ENCODE data around the gene TEC. TPM values are rescaled to one million over a fixed set of nuclear protein-coding genes. Genes with fewer than 3 reads are reported as not detected.

Gene TEC
- total RNA-seq, 2 experiments from 2014 or later = 2.1 to 11.5 TPM

- TF ChIP-seq EZH2phosphoT487 (IDR thresholded peaks at IDR 0.05; ENCODE audit: borderline replicate concordance, low read depth, low read length) (no peak), CTCF (conservative IDR thresholded peaks at IDR 0.05; ENCODE audit: low read length) (peak; percentile 86)
- intact Hi-C loops (cut with micrococcal nuclease; ENCODE audit: unreplicated experiment) = loop anchor here (5.0 kb wide), 1 partner anchor 136 kb away; no protein-coding TSS in a partner anchor
Measured at GRCh38 chr4:48141048-48141447, 128.6 kb downstream of the TEC start.

GRCh38 chr4:48139691-48140090 is 129.9 kb downstream of the TEC start:
- H3K9me3 ChIP-seq (ENCODE audit: low read length) = no peaks in the 10 kb centered on the region
- peak overlapping the region; percentile 62 for H3K4me2 ChIP-seq (ENCODE audit: low read length)
- BruUV-seq (replicated peaks) = no TSS peak
- H4K20me1 ChIP-seq (ENCODE audit: insufficient read depth, low read length) = no peaks in the 10 kb centered on the region
- TF ChIP-seq EZH2phosphoT487 (IDR thresholded peaks at IDR 0.05; ENCODE audit: borderline replicate concordance, low read depth, low read length) (no peak), CTCF (conservative IDR thresholded peaks at IDR 0.05; ENCODE audit: low read length) (no peak)
- ChIA-PET POLR2A (interaction anchor here (0.7 to 1.2 kb wide), 4 partner anchors 12 to 270 kb away, joined by 3 to 6 read pairs (median 4); no protein-coding TSS in a partner anchor), CTCF (ENCODE audit: unreplicated experiment) (interaction anchor here (1.2 kb wide), 1 partner anchor 160 kb away, joined by 3 read pairs; no protein-coding TSS in a partner anchor)
- peak overlapping the region; percentile 51 for H2AFZ ChIP-seq (ENCODE audit: low read length)
- intact Hi-C loops (cut with micrococcal nuclease; ENCODE audit: unreplicated experiment) = loop anchor here (5.0 kb wide), 1 partner anchor 138 kb away; no protein-coding TSS in a partner anchor
- H3K79me2 ChIP-seq (ENCODE audit: insufficient read depth, low read depth, low read length) = no peaks in the 10 kb centered on the region
- H3K9me2 ChIP-seq (ENCODE audit: insufficient read depth, low read length) = no peaks in the 10 kb centered on the region
- no peaks in the 10 kb centered on the region for H3K36me3 ChIP-seq (ENCODE audit: insufficient read depth, low read length)
- no peak for DNase-seq (ENCODE audit: low spot score)
- H3K4me1 ChIP-seq (ENCODE audit: insufficient read depth, low read length, poor library complexity, severe bottlenecking) = peaks cover 34% of the 10 kb centered on the region
- peak overlapping the region; percentile 83 for H3K27ac ChIP-seq (ENCODE audit: low read depth, low read length, poor library complexity, severe bottlenecking)
- H3K4me3 ChIP-seq (ENCODE audit: low read depth, low read length, poor library complexity, severe bottlenecking) = peak overlapping the region; percentile 15

More at GRCh38 chr4:48141048-48141447, 128.6 kb downstream of the TEC start:
- Histone ChIP-seq H3K36me3 (ENCODE audit: insufficient read depth, low read length) (no peaks in the 10 kb centered on the region), H3K9me3 (ENCODE audit: low read length) (no peaks in the 10 kb centered on the region), H3K4me1 (ENCODE audit: insufficient read depth, low read length, poor library complexity, severe bottlenecking) (peaks cover 34% of the 10 kb centered on the region), H3K27ac (ENCODE audit: low read depth, low read length, poor library complexity, severe bottlenecking) (no peak overlapping the region), H4K20me1 (ENCODE audit: insufficient read depth, low read length) (no peaks in the 10 kb centered on the region), H3K9me2 (ENCODE audit: insufficient read depth, low read length) (no peaks in the 10 kb centered on the region), H3K4me3 (ENCODE audit: low read depth, low read length, poor library complexity, severe bottlenecking) (no peak overlapping the region), H2AFZ (ENCODE audit: low read length) (no peak overlapping the region), H3K4me2 (ENCODE audit: low read length) (no peak overlapping the region), H3K79me2 (ENCODE audit: insufficient read depth, low read depth, low read length) (no peaks in the 10 kb centered on the region)
- BruUV-seq (replicated peaks) = no TSS peak
- POLR2A ChIA-PET = no interaction called here
- DNase-seq (ENCODE audit: low spot score) = peak; percentile 69
- CTCF ChIA-PET (ENCODE audit: unreplicated experiment) = no interaction called here

GRCh38 chr4:48138936-48139335 is 130.7 kb downstream of the TEC start:
- H3K4me3 ChIP-seq (ENCODE audit: low read depth, low read length, poor library complexity, severe bottlenecking) = peak overlapping the region; percentile 15

More at GRCh38 chr4:48138936-48139335, 130.7 kb downstream of the TEC start:
- Histone ChIP-seq H3K9me3 (ENCODE audit: low read length) (no peaks in the 10 kb centered on the region), H3K4me1 (ENCODE audit: insufficient read depth, low read length, poor library complexity, severe bottlenecking) (peaks cover 34% of the 10 kb centered on the region), H3K27ac (ENCODE audit: low read depth, low read length, poor library complexity, severe bottlenecking) (peak overlapping the region; percentile 83), H3K9me2 (ENCODE audit: insufficient read depth, low read length) (no peaks in the 10 kb centered on the region), H4K20me1 (ENCODE audit: insufficient read depth, low read length) (no peaks in the 10 kb centered on the region), H2AFZ (ENCODE audit: low read length) (peak overlapping the region; percentile 51; the same call in 1 of the 2 replicates), H3K4me2 (ENCODE audit: low read length) (peak overlapping the region; percentile 62), H3K36me3 (ENCODE audit: insufficient read depth, low read length) (no peaks in the 10 kb centered on the region), H3K79me2 (ENCODE audit: insufficient read depth, low read depth, low read length) (no peaks in the 10 kb centered on the region)
- intact Hi-C loops (cut with micrococcal nuclease; ENCODE audit: unreplicated experiment) = no loop called here
- BruUV-seq (replicated peaks) = no TSS peak
- CTCF ChIA-PET (ENCODE audit: unreplicated experiment) = no interaction called here
- POLR2A ChIA-PET = interaction anchor here (1.0 to 1.8 kb wide), 5 partner anchors 9 to 97 kb away, joined by 3 to 6 read pairs (median 4); no protein-coding TSS in a partner anchor
- TF ChIP-seq EZH2phosphoT487 (IDR thresholded peaks at IDR 0.05; ENCODE audit: borderline replicate concordance, low read depth, low read length) = no peak
- no peak for TF ChIP-seq CTCF (conservative IDR thresholded peaks at IDR 0.05; ENCODE audit: low read length)
- DNase-seq (ENCODE audit: low spot score) = peak; percentile 82
